Osteoblast (primary cell): ENCODE measurements around the gene SOD3. TPM values are rescaled to one million over a fixed set of nuclear protein-coding genes. Genes with fewer than 3 reads are reported as not detected.

Experiments used
- DNase-seq: peaks from one replicate; pipeline ENCODE4 v3.0.0; 2011; ENCODE audit warnings: low spot score, mixed read lengths; ENCODE audit not compliant: insufficient read length; ENCODE audit errors: missing footprints
- H2AFZ ChIP-seq: 2 replicates; pipeline ENCODE4 v1.6.0; 2011; ENCODE audit warnings: mild to moderate bottlenecking, low read length
- H3K27ac ChIP-seq: 2 replicates; pipeline ENCODE4 v1.5.1; 2011; ENCODE audit warnings: mild to moderate bottlenecking, low read depth, low read length, moderate library complexity
- H3K27me3 ChIP-seq: 2 replicates; pipeline ENCODE4 v1.6.0; 2012; ENCODE audit warnings: mild to moderate bottlenecking, control low read depth, inconsistent platforms, low read length, moderate library complexity; ENCODE audit not compliant: insufficient read depth
- H3K36me3 ChIP-seq: 2 replicates; pipeline ENCODE4 v1.5.1; 2011; ENCODE audit warnings: mild to moderate bottlenecking, low read length, control low read depth, moderate library complexity; ENCODE audit not compliant: insufficient read depth
- H3K4me1 ChIP-seq: 2 replicates; pipeline ENCODE4 v1.5.1; 2011; ENCODE audit warnings: mild to moderate bottlenecking, low read length, control low read depth, moderate library complexity; ENCODE audit not compliant: insufficient read depth
- H3K4me2 ChIP-seq: 2 replicates; pipeline ENCODE4 v1.6.0; 2011; ENCODE audit warnings: mild to moderate bottlenecking, low read length; ENCODE audit not compliant: insufficient read depth
- H3K4me3 ChIP-seq: fragments of 200-600 bp; sonication (generic); 3 replicates; pipeline ENCODE4 v1.5.1; 2012; ENCODE audit warnings: mild to moderate bottlenecking, low read length, inconsistent platforms; ENCODE audit not compliant: insufficient read depth
- H3K79me2 ChIP-seq: 2 replicates; pipeline ENCODE4 v1.6.0; 2012; ENCODE audit warnings: mild to moderate bottlenecking, low read length, control low read depth, inconsistent platforms; ENCODE audit not compliant: insufficient read depth
- H3K9me3 ChIP-seq: 2 replicates; pipeline ENCODE4 v1.5.1; 2011; ENCODE audit warnings: low read depth, low read length, control low read depth
- H4K20me1 ChIP-seq: 2 replicates; pipeline ENCODE4 v1.6.0; 2012; ENCODE audit warnings: mild to moderate bottlenecking, low read length, control low read depth; ENCODE audit not compliant: insufficient read depth
- total RNA-seq: library from RNA; depleted of rRNA; stranded (reverse); fragments of >200 nt; gene quantifications from 2 replicates; pipeline ENCODE4 v1.2.3, GENCODE V29; 2012
- TF ChIP-seq, protein P1 (sequence below): IDR thresholded peaks from 2 replicates; pipeline ENCODE4 v1.5.1; 2011; ENCODE audit warnings: mild to moderate bottlenecking, low read depth, low read length, moderate library complexity; ENCODE audit errors: extremely low read depth

The SOD3 gene
- total RNA-seq, 1 donor = 4.3 TPM

DNA sequence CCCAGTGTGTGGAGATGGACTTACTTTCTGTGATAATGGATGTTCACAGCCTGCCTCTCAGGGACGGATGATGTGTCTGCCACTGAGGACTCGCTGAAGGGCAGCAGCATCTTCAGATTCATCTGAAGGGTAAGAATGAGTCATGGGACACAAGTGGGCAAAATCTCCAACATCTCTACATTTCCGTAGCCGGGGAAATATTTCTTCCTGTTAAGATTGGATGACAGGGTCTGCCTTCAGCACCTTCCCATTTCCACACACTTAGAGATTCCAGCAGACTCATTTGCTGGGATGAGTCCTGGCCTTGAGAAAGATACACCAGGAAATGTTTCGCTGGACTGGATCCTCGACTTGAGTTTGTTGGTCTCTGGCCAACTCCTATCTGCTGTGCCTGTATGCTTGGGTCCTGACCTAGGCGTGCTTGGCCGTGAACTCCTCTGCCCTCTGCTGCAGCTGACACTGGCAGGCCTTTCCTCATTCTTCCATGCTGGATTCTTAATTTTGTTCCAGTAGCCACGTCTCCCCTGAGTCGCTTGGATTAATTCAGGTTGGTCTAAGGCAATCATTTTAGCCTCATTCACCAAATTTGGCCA lies 46.5 kb upstream of the SOD3 start:
- H3K27me3 ChIP-seq = peaks cover 4% of the 10 kb centered on the region
- no peaks in the 10 kb centered on the region for H3K9me3 ChIP-seq
- no peak overlapping the region for H3K4me2 ChIP-seq
- H3K4me3 ChIP-seq = no peak overlapping the region
- H4K20me1 ChIP-seq = no peaks in the 10 kb centered on the region
- H3K36me3 ChIP-seq = no peaks in the 10 kb centered on the region
- TF ChIP-seq, protein P1, sequence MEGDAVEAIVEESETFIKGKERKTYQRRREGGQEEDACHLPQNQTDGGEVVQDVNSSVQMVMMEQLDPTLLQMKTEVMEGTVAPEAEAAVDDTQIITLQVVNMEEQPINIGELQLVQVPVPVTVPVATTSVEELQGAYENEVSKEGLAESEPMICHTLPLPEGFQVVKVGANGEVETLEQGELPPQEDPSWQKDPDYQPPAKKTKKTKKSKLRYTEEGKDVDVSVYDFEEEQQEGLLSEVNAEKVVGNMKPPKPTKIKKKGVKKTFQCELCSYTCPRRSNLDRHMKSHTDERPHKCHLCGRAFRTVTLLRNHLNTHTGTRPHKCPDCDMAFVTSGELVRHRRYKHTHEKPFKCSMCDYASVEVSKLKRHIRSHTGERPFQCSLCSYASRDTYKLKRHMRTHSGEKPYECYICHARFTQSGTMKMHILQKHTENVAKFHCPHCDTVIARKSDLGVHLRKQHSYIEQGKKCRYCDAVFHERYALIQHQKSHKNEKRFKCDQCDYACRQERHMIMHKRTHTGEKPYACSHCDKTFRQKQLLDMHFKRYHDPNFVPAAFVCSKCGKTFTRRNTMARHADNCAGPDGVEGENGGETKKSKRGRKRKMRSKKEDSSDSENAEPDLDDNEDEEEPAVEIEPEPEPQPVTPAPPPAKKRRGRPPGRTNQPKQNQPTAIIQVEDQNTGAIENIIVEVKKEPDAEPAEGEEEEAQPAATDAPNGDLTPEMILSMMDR = no peak
- no peaks in the 10 kb centered on the region for H3K4me1 ChIP-seq
- no peak overlapping the region for H3K27ac ChIP-seq
- H2AFZ ChIP-seq = no peak overlapping the region
- no peak for DNase-seq
- H3K79me2 ChIP-seq = no peaks in the 10 kb centered on the region

GRCh38 chr4:24750106-24750505 lies 45.3 kb upstream of the SOD3 start:
- Histone ChIP-seq H3K9me3 (no peaks in the 10 kb centered on the region), H3K36me3 (no peaks in the 10 kb centered on the region), H3K79me2 (no peaks in the 10 kb centered on the region), H3K27ac (no peak overlapping the region), H3K4me2 (no peak overlapping the region), H3K4me3 (no peak overlapping the region), H3K27me3 (peaks cover 4% of the 10 kb centered on the region), H3K4me1 (no peaks in the 10 kb centered on the region), H4K20me1 (no peaks in the 10 kb centered on the region), H2AFZ (no peak overlapping the region)
- no peak for DNase-seq
- TF ChIP-seq, protein P1 = no peak

GRCh38 chr4:24751926-24752539 lies 43.3 kb upstream of the SOD3 start:
- Histone ChIP-seq H3K36me3 (no peaks in the 10 kb centered on the region), H2AFZ (no peak overlapping the region), H3K4me3 (no peak overlapping the region), H3K27me3 (no peaks in the 10 kb centered on the region), H3K79me2 (no peaks in the 10 kb centered on the region), H3K9me3 (no peaks in the 10 kb centered on the region), H3K4me2 (no peak overlapping the region), H3K4me1 (no peaks in the 10 kb centered on the region), H4K20me1 (no peaks in the 10 kb centered on the region), H3K27ac (no peak overlapping the region)
- no peak for DNase-seq
- TF ChIP-seq, protein P1 = no peak

DNA sequence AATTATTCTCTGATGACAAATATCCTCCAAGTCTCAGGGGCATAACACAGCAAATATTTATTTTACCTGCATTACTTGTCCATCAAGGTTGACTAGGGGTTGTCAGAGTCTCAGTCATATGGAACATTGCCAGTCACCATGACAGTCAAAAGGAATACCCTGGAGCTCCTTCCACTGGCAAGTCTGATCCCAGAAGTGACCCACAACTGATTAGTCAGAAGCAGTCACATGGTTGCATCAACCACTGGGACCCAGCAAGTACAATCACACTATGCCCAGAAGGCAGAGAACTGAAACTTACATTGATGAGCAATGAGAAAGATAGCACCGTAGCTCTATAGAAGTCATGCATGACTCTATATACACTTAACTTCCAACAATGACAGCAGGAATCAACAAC lies 41.9 kb upstream of the SOD3 start:
- H3K27me3 ChIP-seq = no peaks in the 10 kb centered on the region
- H3K9me3 ChIP-seq = peaks cover 2% of the 10 kb centered on the region
- H3K36me3 ChIP-seq = no peaks in the 10 kb centered on the region
- DNase-seq = no peak
- H3K27ac ChIP-seq = no peak overlapping the region
- no peak overlapping the region for H2AFZ ChIP-seq
- no peak overlapping the region for H3K4me3 ChIP-seq
- no peaks in the 10 kb centered on the region for H3K79me2 ChIP-seq
- no peaks in the 10 kb centered on the region for H3K4me1 ChIP-seq
- TF ChIP-seq, protein P1 = no peak
- no peaks in the 10 kb centered on the region for H4K20me1 ChIP-seq
- no peak overlapping the region for H3K4me2 ChIP-seq
